BLaER1 treated with 17β-estradiol and CSF1 and Interleukin-3, amounts not matched to agents 10 nM and 100 nM (cell line): ENCODE data around the gene SVIL.

Experiments
- H3K27ac ChIP-seq, 11 experiments: shearing (Covaris generic); formaldehyde crosslinking; 2 replicates each; pipeline ENCODE4 v1.8.1; 2022
- H3K27me3 ChIP-seq, 11 experiments: shearing (Covaris generic); formaldehyde crosslinking; 2 replicates each; pipeline ENCODE4 v1.8.1; 2022
- H3K36me3 ChIP-seq, 11 experiments: shearing (Covaris generic); formaldehyde crosslinking; 2 replicates each; pipeline ENCODE4 v1.8.1; 2022
- H3K4me1 ChIP-seq, 10 experiments: shearing (Covaris generic); formaldehyde crosslinking; 2 replicates each; pipeline ENCODE4 v1.8.1; 2022
- H3K4me2 ChIP-seq, 11 experiments: shearing (Covaris generic); formaldehyde crosslinking; 2 replicates each; pipeline ENCODE4 v1.8.1; 2022
- H3K4me3 ChIP-seq, 10 experiments: shearing (Covaris generic); formaldehyde crosslinking; 2 replicates each; pipeline ENCODE4 v1.8.1; 2022
- H3K9ac ChIP-seq, 11 experiments: shearing (Covaris generic); formaldehyde crosslinking; 2 replicates each; pipeline ENCODE4 v1.8.1; 2022
- H3K9me3 ChIP-seq, 11 experiments: shearing (Covaris generic); formaldehyde crosslinking; replicated peaks in 1 of 11; 2 replicates each; pipeline ENCODE4 v1.8.1; 2022
- H4K20me1 ChIP-seq, 11 experiments: shearing (Covaris generic); formaldehyde crosslinking; 2 replicates each; pipeline ENCODE4 v1.8.1; 2022
- Cebpa-rat ChIP-seq, 11 experiments: shearing (Covaris generic); IDR thresholded peaks; 2 replicates each; pipeline ENCODE4 v1.8.1; 2022

The SVIL gene

DNA sequence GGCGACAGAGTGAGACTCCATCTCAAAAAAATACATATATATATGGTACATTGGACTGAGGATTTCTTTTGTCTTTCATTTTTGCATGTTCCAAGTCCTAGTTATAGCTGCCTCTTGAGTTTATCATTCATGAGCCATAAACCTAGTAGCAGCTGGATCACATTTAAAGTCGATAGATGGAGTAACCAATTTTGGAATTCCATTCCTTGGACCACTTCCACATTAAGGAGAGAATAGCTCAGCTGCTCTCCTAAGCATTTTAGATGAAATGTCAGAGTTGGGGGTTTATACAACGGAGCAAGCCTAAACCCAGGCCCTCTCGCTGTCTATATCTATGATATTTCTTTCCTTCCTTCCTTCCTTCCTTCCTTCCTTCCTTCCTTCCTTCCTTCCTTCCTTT lies 204.7 kb downstream of the SVIL start:
- H3K4me1 ChIP-seq: peaks cover 0 to 16% (median 0%) of the 10 kb centered on the region in 10 experiments; a peak in 4 of 20 replicates
- H3K4me2 ChIP-seq: no peak overlapping the region
- H3K9me3 ChIP-seq: peaks cover 0 to 10% (median 0%) of the 10 kb centered on the region in 11 experiments; a peak in 3 of 22 replicates
- peaks cover 0 to 6% (median 0%) of the 10 kb centered on the region in 11 experiments; a peak in 3 of 22 replicates for H3K36me3 ChIP-seq
- TF ChIP-seq Cebpa-rat (IDR thresholded peaks at IDR 0.05): no peak
- H3K27ac ChIP-seq: no peak overlapping the region
- peaks cover 0 to 14% (median 0%) of the 10 kb centered on the region in 11 experiments; a peak in 3 of 22 replicates for H4K20me1 ChIP-seq
- no peak overlapping the region for H3K4me3 ChIP-seq
- no peak overlapping the region for H3K9ac ChIP-seq
- H3K27me3 ChIP-seq: no peaks in the 10 kb centered on the region

GRCh38 chr10:29428486-29428885 lies 206.3 kb downstream of the SVIL start:
- Histone ChIP-seq H3K4me2 (no peak overlapping the region), H3K27me3 (no peaks in the 10 kb centered on the region), H3K9ac (no peak overlapping the region), H3K4me3 (no peak overlapping the region), H3K4me1 (peaks cover 0 to under 1% (median 0%) of the 10 kb centered on the region in 10 experiments; a peak in 1 of 20 replicates), H3K27ac (no peak overlapping the region), H3K9me3 (peaks cover 0 to 15% (median 11%) of the 10 kb centered on the region in 11 experiments; a peak in 10 of 22 replicates), H3K36me3 (peaks cover 0 to 22% (median 7%) of the 10 kb centered on the region in 11 experiments; a peak in 7 of 22 replicates), H4K20me1 (peaks cover 0 to 14% (median 0%) of the 10 kb centered on the region in 11 experiments; a peak in 3 of 22 replicates)
- TF ChIP-seq Cebpa-rat (IDR thresholded peaks at IDR 0.05): no peak

- peaks cover 0 to 24% (median 7%) of the 10 kb centered on the region in 11 experiments; a peak in 7 of 22 replicates for H3K36me3 ChIP-seq
- H3K4me2 ChIP-seq: no peak overlapping the region
- no peaks in the 10 kb centered on the region for H3K27me3 ChIP-seq
- no peak overlapping the region for H3K4me3 ChIP-seq
- H3K9me3 ChIP-seq: peaks cover 0 to 15% (median 11%) of the 10 kb centered on the region in 11 experiments; a peak in 10 of 22 replicates
- H3K4me1 ChIP-seq: no peaks in the 10 kb centered on the region
- no peak for TF ChIP-seq Cebpa-rat (IDR thresholded peaks at IDR 0.05)
- peaks cover 0 to 14% (median 0%) of the 10 kb centered on the region in 11 experiments; a peak in 3 of 22 replicates for H4K20me1 ChIP-seq
- no peak overlapping the region for H3K9ac ChIP-seq
- no peak overlapping the region for H3K27ac ChIP-seq
Observed at GRCh38 chr10:29427667-29428066, 207.1 kb downstream of the SVIL start.

- Histone ChIP-seq H3K4me3 (no peak overlapping the region), H3K9ac (no peak overlapping the region), H3K27me3 (no peaks in the 10 kb centered on the region), H3K4me2 (no peak overlapping the region), H3K36me3 (peaks cover 8 to 37% (median 15%) of the 10 kb centered on the region in 11 experiments; a peak in 17 of 22 replicates), H3K9me3 (peaks cover 0 to 15% (median 11%) of the 10 kb centered on the region in 11 experiments; a peak in 10 of 22 replicates), H3K4me1 (no peaks in the 10 kb centered on the region), H4K20me1 (peaks cover 0 to 14% (median 0%) of the 10 kb centered on the region in 11 experiments; a peak in 3 of 22 replicates), H3K27ac (no peak overlapping the region)
- no peak for TF ChIP-seq Cebpa-rat (IDR thresholded peaks at IDR 0.05)
Observed at GRCh38 chr10:29426420-29426819, 208.4 kb downstream of the SVIL start.

DNA sequence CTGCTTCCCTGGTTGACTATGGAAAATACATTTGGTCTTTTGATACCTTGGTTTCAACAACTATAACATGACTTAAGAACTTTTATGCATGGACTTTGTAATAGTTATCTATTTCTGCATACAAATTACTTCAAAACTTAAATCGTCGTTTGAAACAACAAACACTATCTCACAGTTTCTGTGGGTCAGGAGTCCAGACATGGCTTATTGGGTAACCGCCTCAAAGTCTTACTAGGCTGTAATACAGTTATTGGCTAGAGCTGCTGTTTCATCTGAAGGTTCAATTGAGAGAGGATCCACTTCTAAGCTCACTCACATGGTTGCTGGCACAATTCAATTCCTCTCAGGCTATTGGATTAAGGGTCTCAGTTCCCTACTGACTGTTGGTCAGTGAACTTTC lies 210.8 kb downstream of the SVIL start:
- no peak overlapping the region for H3K4me2 ChIP-seq
- H3K4me1 ChIP-seq: no peaks in the 10 kb centered on the region
- H3K36me3 ChIP-seq: peaks cover 15 to 55% (median 27%) of the 10 kb centered on the region in 11 experiments; a peak in 20 of 22 replicates
- no peaks in the 10 kb centered on the region for H3K27me3 ChIP-seq
- no peak overlapping the region for H3K9ac ChIP-seq
- peaks cover 0 to 13% (median 7%) of the 10 kb centered on the region in 11 experiments; a peak in 9 of 22 replicates for H3K9me3 ChIP-seq
- no peak overlapping the region for H3K27ac ChIP-seq
- no peak for TF ChIP-seq Cebpa-rat (IDR thresholded peaks at IDR 0.05)
- H4K20me1 ChIP-seq: peaks cover 0 to 22% (median 0%) of the 10 kb centered on the region in 11 experiments; a peak in 4 of 22 replicates
- H3K4me3 ChIP-seq: no peak overlapping the region

GRCh38 chr10:29420744-29421143 lies 214.0 kb downstream of the SVIL start:
- Histone ChIP-seq H3K36me3 (peaks cover 15 to 72% (median 27%) of the 10 kb centered on the region in 11 experiments; a peak in 20 of 22 replicates), H3K27ac (no peak overlapping the region)

DNA sequence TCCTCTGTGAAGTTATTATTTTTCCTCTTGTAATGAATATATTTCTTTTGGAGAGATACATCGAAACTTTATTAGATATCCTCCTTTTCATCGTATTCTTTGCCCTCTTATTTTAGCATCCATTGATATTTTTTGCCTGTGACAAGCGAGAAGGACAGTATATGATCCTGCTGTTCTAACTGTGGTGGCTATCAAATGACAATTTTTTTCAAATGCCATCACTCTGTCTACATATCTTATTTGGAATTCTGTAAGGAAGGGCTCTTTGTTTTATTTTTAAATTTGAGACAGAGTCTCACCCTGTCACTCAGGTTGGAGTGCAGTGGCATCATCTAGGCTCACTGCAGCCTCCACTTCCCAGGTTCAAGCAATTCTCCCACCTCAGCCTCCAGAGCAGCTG lies 217.4 kb downstream of the SVIL start:
- H3K27me3 ChIP-seq: no peaks in the 10 kb centered on the region
- no peak overlapping the region for H3K4me2 ChIP-seq
- H4K20me1 ChIP-seq: peaks cover 0 to 51% (median 0%) of the 10 kb centered on the region in 11 experiments; a peak in 6 of 22 replicates
- H3K36me3 ChIP-seq: peaks cover 10 to 55% (median 20%) of the 10 kb centered on the region in 11 experiments; a peak in 19 of 22 replicates
- no peak overlapping the region for H3K27ac ChIP-seq
- H3K9me3 ChIP-seq: no peaks in the 10 kb centered on the region
- H3K4me3 ChIP-seq: no peak overlapping the region
- peaks cover 0 to 12% (median 0%) of the 10 kb centered on the region in 10 experiments; a peak in 5 of 20 replicates for H3K4me1 ChIP-seq
- H3K9ac ChIP-seq: no peak overlapping the region
- no peak for TF ChIP-seq Cebpa-rat (IDR thresholded peaks at IDR 0.05)

More at GRCh38 chr10:29420744-29421143, 214.0 kb downstream of the SVIL start:
- Histone ChIP-seq H3K9me3 (peaks cover 0 to 13% (median 7%) of the 10 kb centered on the region in 11 experiments; a peak in 9 of 22 replicates), H3K4me2 (no peak overlapping the region), H3K9ac (no peak overlapping the region), H4K20me1 (peaks cover 0 to 23% (median 0%) of the 10 kb centered on the region in 11 experiments; a peak in 3 of 22 replicates), H3K27me3 (no peaks in the 10 kb centered on the region), H3K4me3 (no peak overlapping the region), H3K4me1 (no peaks in the 10 kb centered on the region)
- no peak for TF ChIP-seq Cebpa-rat (IDR thresholded peaks at IDR 0.05)

GRCh38 chr10:29415876-29416275 lies 218.9 kb downstream of the SVIL start:
- H3K4me2 ChIP-seq: no peak overlapping the region
- H3K9ac ChIP-seq: no peak overlapping the region
- TF ChIP-seq Cebpa-rat (IDR thresholded peaks at IDR 0.05): no peak
- H3K27ac ChIP-seq: no peak overlapping the region
- peaks cover 0 to 41% (median 7%) of the 10 kb centered on the region in 11 experiments; a peak in 15 of 22 replicates for H3K36me3 ChIP-seq
- H3K9me3 ChIP-seq: peaks cover 0 to 5% (median 0%) of the 10 kb centered on the region in 11 experiments; a peak in 1 of 22 replicates
- no peak overlapping the region for H3K4me3 ChIP-seq
- H3K4me1 ChIP-seq: peaks cover 0 to 26% (median 0%) of the 10 kb centered on the region in 10 experiments; a peak in 5 of 20 replicates
- H4K20me1 ChIP-seq: peaks cover 0 to 51% (median 0%) of the 10 kb centered on the region in 11 experiments; a peak in 6 of 22 replicates
- no peaks in the 10 kb centered on the region for H3K27me3 ChIP-seq

DNA sequence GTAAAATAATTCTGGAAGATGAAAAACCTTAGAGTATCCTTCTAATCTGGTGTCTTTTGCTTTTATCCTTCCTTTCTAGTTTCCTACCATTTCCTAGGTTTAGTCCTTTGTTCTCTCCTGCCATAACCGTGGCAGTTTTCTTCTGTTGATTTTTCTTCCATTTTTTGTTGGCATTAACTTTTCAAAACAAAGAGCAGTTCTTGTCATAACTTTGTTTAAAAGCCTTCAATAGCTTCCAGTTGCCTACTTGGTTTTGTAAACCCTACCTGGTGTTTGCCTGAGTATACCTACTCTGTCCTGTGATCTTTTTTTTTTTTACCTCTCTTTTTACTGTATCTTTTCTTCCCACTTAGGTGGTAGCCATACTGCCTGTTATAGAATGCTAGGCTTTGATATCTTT lies 220.3 kb downstream of the SVIL start:
- no peak for TF ChIP-seq Cebpa-rat (IDR thresholded peaks at IDR 0.05)
- peaks cover 0 to 33% (median 0%) of the 10 kb centered on the region in 11 experiments; a peak in 5 of 22 replicates for H3K36me3 ChIP-seq
- H3K9me3 ChIP-seq: peaks cover 5 to 11% (median 7%) of the 10 kb centered on the region in 11 experiments; a peak in 19 of 22 replicates
- no peak overlapping the region for H3K4me3 ChIP-seq
- peaks cover 0 to 26% (median 0%) of the 10 kb centered on the region in 10 experiments; a peak in 7 of 20 replicates for H3K4me1 ChIP-seq
- no peak overlapping the region for H3K4me2 ChIP-seq
- 0 out of 22 replicates have a peak, but pooled peaks cover 0 to 3% (median 0%) of the 10 kb centered on the region in 11 experiments for H3K27me3 ChIP-seq
- no peak overlapping the region for H3K27ac ChIP-seq
- peaks cover 0 to 45% (median 0%) of the 10 kb centered on the region in 11 experiments; a peak in 6 of 22 replicates for H4K20me1 ChIP-seq
- no peak overlapping the region for H3K9ac ChIP-seq
